Mesothelial cell of epicardium (in vitro differentiated cells): Measurements from ENCODE around the gene DOLPP1. TPM values are rescaled to one million over a fixed set of nuclear protein-coding genes. Genes with fewer than 3 reads are reported as not detected.

Experiments used
- DNase-seq, 2 experiments: peaks; one replicate each; pipeline ENCODE4 v3.0.0; 2021; ENCODE audit warnings: low spot score in 2 of 2; ENCODE audit not compliant: unreplicated experiment in 2 of 2
- H3K27ac Mint-ChIP-seq: 2 replicates; pipeline ENCODE4 v1.8.0; 2021; ENCODE audit warnings: mixed read lengths
- H3K27me3 Mint-ChIP-seq: 2 replicates; pipeline ENCODE4 v1.8.0; 2021; ENCODE audit warnings: low read depth, mixed read lengths
- H3K36me3 Mint-ChIP-seq: 2 replicates; pipeline ENCODE4 v1.8.0; 2021; ENCODE audit warnings: mixed read lengths
- H3K4me1 Mint-ChIP-seq: 2 replicates; pipeline ENCODE4 v1.8.0; 2021; ENCODE audit warnings: mixed read lengths
- H3K4me3 Mint-ChIP-seq: 2 replicates; pipeline ENCODE4 v1.8.0; 2021; ENCODE audit warnings: mild to moderate bottlenecking, moderate library complexity, mixed read lengths
- H3K9me3 Mint-ChIP-seq: 2 replicates; pipeline ENCODE4 v1.8.0; 2021; ENCODE audit warnings: mixed read lengths
- CTCF ChIP-seq: fragments of 200-600 bp; sonication (generic); IDR thresholded peaks from one replicate; pipeline ENCODE4 v1.5.0; 2021; ENCODE audit warnings: antibody characterized with exemption; ENCODE audit not compliant: unreplicated experiment
- total RNA-seq: library from RNA; stranded (reverse); gene quantifications from 3 replicates; pipeline ENCODE4 v1.2.1, GENCODE V29; 2021

The DOLPP1 gene
- total RNA-seq, 1 donor from 2014 or later = 21.5 TPM

- peaks cover 24% of the 10 kb centered on the region for H3K4me1 Mint-ChIP-seq
- H3K36me3 Mint-ChIP-seq = no peaks in the 10 kb centered on the region
- H3K27me3 Mint-ChIP-seq = no peaks in the 10 kb centered on the region
- H3K9me3 Mint-ChIP-seq = no peaks in the 10 kb centered on the region
- DNase-seq = peak; percentile 90 to 92
- TF ChIP-seq CTCF = no peak
- H3K4me3 Mint-ChIP-seq = peak within 1 kb of the TSS; percentile 93
- H3K27ac Mint-ChIP-seq = peak within 1 kb of the TSS; percentile 90
Measured at GRCh38 chr9:129036241-129036922, 44.5 kb upstream of the DOLPP1 start, which contains the start of gene MIGA2. Gene MIGA2 (plus strand): TSS chr9:129036626. CDS start chr9:129040595, 3,969 bp downstream.

GRCh38 chr9:129036923-129037766 is 43.8 kb upstream of the DOLPP1 start:
- Mint-ChIP-seq H3K9me3 (no peaks in the 10 kb centered on the region), H3K4me1 (peaks cover 24% of the 10 kb centered on the region), H3K27ac (peak overlapping the region; percentile 90), H3K27me3 (no peaks in the 10 kb centered on the region), H3K36me3 (no peaks in the 10 kb centered on the region), H3K4me3 (peak overlapping the region; percentile 93)
- no peak for TF ChIP-seq CTCF
- DNase-seq = no peak

GRCh38 chr9:129037767-129038098 is 43.2 kb upstream of the DOLPP1 start:
- DNase-seq = no peak
- peak overlapping the region; percentile 93 for H3K4me3 Mint-ChIP-seq
- peak overlapping the region; percentile 47 for H3K27ac Mint-ChIP-seq
- TF ChIP-seq CTCF = no peak
- H3K9me3 Mint-ChIP-seq = no peaks in the 10 kb centered on the region
- H3K27me3 Mint-ChIP-seq = no peaks in the 10 kb centered on the region
- peaks cover 4% of the 10 kb centered on the region for H3K36me3 Mint-ChIP-seq
- H3K4me1 Mint-ChIP-seq = peaks cover 24% of the 10 kb centered on the region

GRCh38 chr9:129038109-129038852 is 42.6 kb upstream of the DOLPP1 start:
- peaks cover 24% of the 10 kb centered on the region for H3K4me1 Mint-ChIP-seq

More at GRCh38 chr9:129038109-129038852, 42.6 kb upstream of the DOLPP1 start:
- H3K4me3 Mint-ChIP-seq = peak overlapping the region; percentile 93
- H3K27me3 Mint-ChIP-seq = no peaks in the 10 kb centered on the region
- TF ChIP-seq CTCF = no peak
- H3K36me3 Mint-ChIP-seq = peaks cover 4% of the 10 kb centered on the region
- peak overlapping the region; percentile 47 for H3K27ac Mint-ChIP-seq
- no peak for DNase-seq
- no peaks in the 10 kb centered on the region for H3K9me3 Mint-ChIP-seq
